Measurements from ENCODE around the gene SLC25A45.

Gene SLC25A45

DNA sequence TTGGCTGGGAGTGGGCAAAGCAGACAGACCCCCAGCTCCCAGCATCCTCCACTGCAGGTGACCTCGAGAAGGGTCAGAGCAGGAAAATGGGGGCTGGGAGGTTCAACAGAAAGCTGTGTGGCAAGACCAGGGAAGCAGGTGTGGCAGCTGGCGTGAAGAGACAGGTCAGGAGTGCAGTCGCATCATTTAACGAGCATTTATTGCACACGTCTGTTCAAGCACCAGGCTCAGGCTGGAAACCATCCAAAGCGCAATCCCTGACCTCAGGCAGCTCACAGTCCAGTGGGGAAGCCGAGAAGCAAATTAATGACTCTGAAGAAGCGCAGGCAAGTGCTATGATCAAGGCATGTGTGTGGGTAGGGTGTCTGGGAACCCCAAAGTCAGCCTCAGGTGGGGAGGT, 7.4 kb downstream of the SLC25A45 start:
- TF ChIP-seq POLR2A (IDR thresholded peaks at IDR 0.05; ENCODE audit: low read depth, low read length) (no peak), POU2F2 (IDR thresholded peaks at IDR 0.05; ENCODE audit: low read depth, low read length) (no peak), PAX5 (IDR thresholded peaks at IDR 0.05; ENCODE audit: insufficient read depth, low read length, severe bottlenecking) (no peak), SPI1 (IDR thresholded peaks at IDR 0.05; ENCODE audit: low read depth, low read length) (no peak)
- FAIRE-seq (no peak), DNase-seq (ENCODE audit: insufficient read length, low spot score) (no peak)

- FAIRE-seq: no peak
- TF ChIP-seq POU2F2 (IDR thresholded peaks at IDR 0.05; ENCODE audit: low read depth, low read length) (no peak), SPI1 (IDR thresholded peaks at IDR 0.05; ENCODE audit: low read depth, low read length) (no peak), POLR2A (IDR thresholded peaks at IDR 0.05; ENCODE audit: low read depth, low read length) (no peak), PAX5 (IDR thresholded peaks at IDR 0.05; ENCODE audit: insufficient read depth, low read length, severe bottlenecking) (no peak), POLR2AphosphoS5 (IDR thresholded peaks at IDR 0.05; ENCODE audit: low read depth, low read length) (no peak), TAF1 (IDR thresholded peaks at IDR 0.05; ENCODE audit: low read depth, low read length) (no peak)
- no peak for DNase-seq (ENCODE audit: insufficient read length, low spot score)
Measured at GRCh38 chr11:65373839-65374580, 8.4 kb downstream of the SLC25A45 start.

DNA sequence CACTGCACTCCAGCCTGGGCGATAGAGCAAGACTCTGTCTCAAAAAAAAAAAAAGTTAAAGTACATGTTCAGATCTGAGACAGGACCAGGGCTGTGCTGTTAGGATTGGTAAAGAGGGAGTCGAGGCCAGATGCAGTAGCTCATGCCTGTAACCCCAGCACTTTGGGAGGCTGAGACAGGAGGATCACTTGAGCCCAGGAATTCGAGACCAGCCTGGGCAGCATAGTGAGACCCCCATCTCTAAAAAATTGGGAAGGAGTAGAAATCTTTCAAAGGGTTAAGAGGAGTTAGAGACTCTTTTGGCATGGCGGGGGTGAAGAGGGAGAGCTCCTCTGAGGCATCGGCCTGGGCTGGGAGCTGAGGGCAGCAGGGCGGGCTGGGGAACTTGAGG, 11.8 kb downstream of the SLC25A45 start:
- TF ChIP-seq POU2F2 (IDR thresholded peaks at IDR 0.05; ENCODE audit: low read depth, low read length) (no peak), POLR2A (IDR thresholded peaks at IDR 0.05; ENCODE audit: low read depth, low read length) (no peak), TAF1 (IDR thresholded peaks at IDR 0.05; ENCODE audit: low read depth, low read length) (no peak)
- FAIRE-seq: no peak

GRCh38 chr11:65366340-65366773, 16.1 kb downstream of the SLC25A45 start:
- TF ChIP-seq POLR2A (IDR thresholded peaks at IDR 0.05; ENCODE audit: low read depth, low read length) (no peak), SPI1 (IDR thresholded peaks at IDR 0.05; ENCODE audit: low read depth, low read length) (no peak)
- FAIRE-seq (no peak), DNase-seq (ENCODE audit: insufficient read length, low spot score) (peak; percentile 67)

More for the DNA sequence above, 11.8 kb downstream of the SLC25A45 start:
- no peak for DNase-seq (ENCODE audit: insufficient read length, low spot score)

GRCh38 chr11:65363770-65364169, 18.7 kb downstream of the SLC25A45 start:
- no peak for FAIRE-seq
- no peak for DNase-seq (ENCODE audit: insufficient read length, low spot score)
- TF ChIP-seq POU2F2 (IDR thresholded peaks at IDR 0.05; ENCODE audit: low read depth, low read length): no peak
- TF ChIP-seq POLR2A (IDR thresholded peaks at IDR 0.05; ENCODE audit: low read depth, low read length): no peak
- TF ChIP-seq POLR2AphosphoS5 (IDR thresholded peaks at IDR 0.05; ENCODE audit: low read depth, low read length): no peak
- no peak for TF ChIP-seq SPI1 (IDR thresholded peaks at IDR 0.05; ENCODE audit: low read depth, low read length)
- no peak for TF ChIP-seq PAX5 (IDR thresholded peaks at IDR 0.05; ENCODE audit: insufficient read depth, low read length, severe bottlenecking)
- no peak for TF ChIP-seq TAF1 (IDR thresholded peaks at IDR 0.05; ENCODE audit: low read depth, low read length)

GRCh38 chr11:65362966-65363365, 19.5 kb downstream of the SLC25A45 start:
- FAIRE-seq: no peak
- TF ChIP-seq POLR2A (IDR thresholded peaks at IDR 0.05; ENCODE audit: low read depth, low read length) (no peak), PAX5 (IDR thresholded peaks at IDR 0.05; ENCODE audit: insufficient read depth, low read length, severe bottlenecking) (no peak), POLR2AphosphoS5 (IDR thresholded peaks at IDR 0.05; ENCODE audit: low read depth, low read length) (no peak), TAF1 (IDR thresholded peaks at IDR 0.05; ENCODE audit: low read depth, low read length) (no peak), SPI1 (IDR thresholded peaks at IDR 0.05; ENCODE audit: low read depth, low read length) (no peak), POU2F2 (IDR thresholded peaks at IDR 0.05; ENCODE audit: low read depth, low read length) (no peak)
- DNase-seq (ENCODE audit: insufficient read length, low spot score): no peak

GRCh38 chr11:65362320-65362931, 20.0 kb downstream of the SLC25A45 start:
- DNase-seq (ENCODE audit: insufficient read length, low spot score) (no peak), FAIRE-seq (no peak)

DNA sequence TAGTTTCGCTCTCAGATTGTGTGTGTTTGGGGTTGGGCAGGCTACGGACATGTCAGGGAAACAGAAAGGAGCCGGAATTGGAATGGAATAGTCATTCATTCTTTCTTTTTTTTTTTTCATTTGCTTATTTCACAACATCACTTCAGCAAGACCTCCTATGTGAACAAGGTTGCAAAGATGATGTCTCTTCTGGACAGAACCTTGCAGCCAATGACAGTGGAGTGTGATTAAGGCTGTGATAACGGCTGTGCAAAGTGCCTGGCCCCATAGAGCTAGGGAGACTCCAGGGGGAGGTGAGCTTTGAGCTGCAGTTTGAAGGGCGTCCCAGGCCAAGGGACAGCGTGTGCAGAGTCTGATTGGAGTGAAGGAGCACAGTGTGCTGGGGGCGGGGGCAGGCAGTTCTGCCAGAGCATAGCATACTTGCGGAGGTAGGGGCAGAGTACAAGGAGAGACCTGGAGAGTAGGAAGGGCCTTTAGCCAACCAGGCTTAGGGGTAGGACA, 24.5 kb downstream of the SLC25A45 start:
- FAIRE-seq: no peak
- TF ChIP-seq SPI1 (IDR thresholded peaks at IDR 0.05; ENCODE audit: low read depth, low read length): no peak
- DNase-seq (ENCODE audit: insufficient read length, low spot score): no peak

More at GRCh38 chr11:65362320-65362931, 20.0 kb downstream of the SLC25A45 start:
- TF ChIP-seq POU2F2 (IDR thresholded peaks at IDR 0.05; ENCODE audit: low read depth, low read length) (no peak), POLR2A (IDR thresholded peaks at IDR 0.05; ENCODE audit: low read depth, low read length) (no peak), TAF1 (IDR thresholded peaks at IDR 0.05; ENCODE audit: low read depth, low read length) (no peak), SPI1 (IDR thresholded peaks at IDR 0.05; ENCODE audit: low read depth, low read length) (no peak), POLR2AphosphoS5 (IDR thresholded peaks at IDR 0.05; ENCODE audit: low read depth, low read length) (no peak), PAX5 (IDR thresholded peaks at IDR 0.05; ENCODE audit: insufficient read depth, low read length, severe bottlenecking) (no peak)

DNA sequence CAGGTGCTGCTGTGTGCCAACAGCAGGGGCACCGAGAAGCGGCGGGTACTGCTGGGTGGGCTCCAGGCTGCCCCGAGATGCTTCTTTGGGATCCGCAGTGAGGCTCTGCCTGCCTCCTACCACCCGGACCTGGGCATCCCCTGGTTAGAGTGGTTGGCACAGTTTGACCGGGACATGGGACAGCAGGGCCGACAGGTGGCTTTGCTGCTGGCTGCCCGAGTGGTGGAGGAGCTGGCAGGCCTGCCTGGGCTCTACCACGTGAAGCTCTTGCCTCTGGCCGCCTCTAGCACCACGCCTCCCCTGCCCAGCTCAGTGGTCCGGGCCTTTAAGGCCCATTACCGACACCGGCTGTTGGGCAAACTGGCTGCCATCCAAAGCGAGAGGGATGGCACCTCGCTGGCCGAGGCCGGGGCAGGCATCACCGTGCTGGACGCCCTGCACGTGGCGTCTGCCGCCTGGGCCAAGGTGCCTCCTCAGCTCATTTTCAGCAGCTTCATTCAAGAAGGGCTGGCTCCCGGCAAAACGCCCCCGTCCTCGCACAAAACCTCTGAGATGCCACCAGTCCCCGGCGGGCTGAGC, 26.0 kb downstream of the SLC25A45 start:
- no peak for DNase-seq (ENCODE audit: insufficient read length, low spot score)
- no peak for FAIRE-seq
- TF ChIP-seq PAX5 (IDR thresholded peaks at IDR 0.05; ENCODE audit: insufficient read depth, low read length, severe bottlenecking) (no peak), POU2F2 (IDR thresholded peaks at IDR 0.05; ENCODE audit: low read depth, low read length) (no peak)

GRCh38 chr11:65355776-65356393, 26.6 kb downstream of the SLC25A45 start:
- TF ChIP-seq TAF1 (IDR thresholded peaks at IDR 0.05; ENCODE audit: low read depth, low read length) (no peak), SPI1 (IDR thresholded peaks at IDR 0.05; ENCODE audit: low read depth, low read length) (no peak), PAX5 (IDR thresholded peaks at IDR 0.05; ENCODE audit: insufficient read depth, low read length, severe bottlenecking) (no peak), POLR2AphosphoS5 (IDR thresholded peaks at IDR 0.05; ENCODE audit: low read depth, low read length) (no peak), POU2F2 (IDR thresholded peaks at IDR 0.05; ENCODE audit: low read depth, low read length) (no peak), POLR2A (IDR thresholded peaks at IDR 0.05; ENCODE audit: low read depth, low read length) (no peak)
- no peak for DNase-seq (ENCODE audit: insufficient read length, low spot score)
- FAIRE-seq: no peak
